Measurements from ENCODE around the gene INPP1. TPM values are rescaled to one million over a fixed set of nuclear protein-coding genes. Genes with fewer than 3 reads are reported as not detected.

Gene INPP1
- total RNA-seq, 1 donor from 2014 or later: 6.5 TPM

- no peak overlapping the region for H3K4me3 ChIP-seq (ENCODE audit: low read depth, low read length)
- TF ChIP-seq, protein P1, sequence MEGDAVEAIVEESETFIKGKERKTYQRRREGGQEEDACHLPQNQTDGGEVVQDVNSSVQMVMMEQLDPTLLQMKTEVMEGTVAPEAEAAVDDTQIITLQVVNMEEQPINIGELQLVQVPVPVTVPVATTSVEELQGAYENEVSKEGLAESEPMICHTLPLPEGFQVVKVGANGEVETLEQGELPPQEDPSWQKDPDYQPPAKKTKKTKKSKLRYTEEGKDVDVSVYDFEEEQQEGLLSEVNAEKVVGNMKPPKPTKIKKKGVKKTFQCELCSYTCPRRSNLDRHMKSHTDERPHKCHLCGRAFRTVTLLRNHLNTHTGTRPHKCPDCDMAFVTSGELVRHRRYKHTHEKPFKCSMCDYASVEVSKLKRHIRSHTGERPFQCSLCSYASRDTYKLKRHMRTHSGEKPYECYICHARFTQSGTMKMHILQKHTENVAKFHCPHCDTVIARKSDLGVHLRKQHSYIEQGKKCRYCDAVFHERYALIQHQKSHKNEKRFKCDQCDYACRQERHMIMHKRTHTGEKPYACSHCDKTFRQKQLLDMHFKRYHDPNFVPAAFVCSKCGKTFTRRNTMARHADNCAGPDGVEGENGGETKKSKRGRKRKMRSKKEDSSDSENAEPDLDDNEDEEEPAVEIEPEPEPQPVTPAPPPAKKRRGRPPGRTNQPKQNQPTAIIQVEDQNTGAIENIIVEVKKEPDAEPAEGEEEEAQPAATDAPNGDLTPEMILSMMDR (conservative IDR thresholded peaks at IDR 0.05; ENCODE audit: low read depth, low read length): no peak
- DNase-seq (ENCODE audit: low read depth): no peak
Observed at GRCh38 chr2:190396271-190396670, 52.9 kb downstream of the INPP1 start.

- TF ChIP-seq, protein P1 (conservative IDR thresholded peaks at IDR 0.05; ENCODE audit: low read depth, low read length): no peak
- no peak for DNase-seq (ENCODE audit: low read depth)
- no peak overlapping the region for H3K4me3 ChIP-seq (ENCODE audit: low read depth, low read length)
Observed at GRCh38 chr2:190402986-190403603, 59.7 kb downstream of the INPP1 start.

DNA sequence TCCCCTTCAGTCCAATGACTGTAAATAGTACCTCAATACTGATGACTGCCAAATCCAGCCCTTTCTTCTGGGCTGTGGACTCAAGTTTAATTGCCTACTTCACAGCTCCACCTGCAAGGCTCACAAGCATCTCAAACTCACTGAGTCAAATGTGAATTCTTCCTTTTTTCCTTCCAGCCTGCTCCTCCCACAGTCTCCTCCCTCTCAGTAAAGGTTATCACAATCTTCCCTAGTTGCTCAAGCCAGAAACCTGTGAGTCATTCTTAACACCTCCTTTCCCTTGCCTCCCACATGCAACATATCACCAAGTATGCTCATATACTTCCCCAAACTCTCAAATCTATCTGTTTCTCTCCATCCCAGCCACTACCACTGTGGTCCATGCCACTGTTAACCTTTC, 61.1 kb downstream of the INPP1 start:
- TF ChIP-seq, protein P1 (conservative IDR thresholded peaks at IDR 0.05; ENCODE audit: low read depth, low read length): no peak
- DNase-seq (ENCODE audit: low read depth): peak; percentile 18
- no peak overlapping the region for H3K4me3 ChIP-seq (ENCODE audit: low read depth, low read length)

- no peak overlapping the region for H3K4me3 ChIP-seq (ENCODE audit: low read depth, low read length)
- TF ChIP-seq, protein P1 (conservative IDR thresholded peaks at IDR 0.05; ENCODE audit: low read depth, low read length): no peak
- no peak for DNase-seq (ENCODE audit: low read depth)
Observed at GRCh38 chr2:190405070-190405469, 61.7 kb downstream of the INPP1 start.

GRCh38 chr2:190405995-190406394, 62.6 kb downstream of the INPP1 start:
- DNase-seq (ENCODE audit: low read depth): no peak
- TF ChIP-seq, protein P1 (conservative IDR thresholded peaks at IDR 0.05; ENCODE audit: low read depth, low read length): no peak
- no peak overlapping the region for H3K4me3 ChIP-seq (ENCODE audit: low read depth, low read length)

- H3K4me3 ChIP-seq (ENCODE audit: low read depth, low read length): no peak overlapping the region
- no peak for DNase-seq (ENCODE audit: low read depth)
- TF ChIP-seq, protein P1 (conservative IDR thresholded peaks at IDR 0.05; ENCODE audit: low read depth, low read length): no peak
Observed at GRCh38 chr2:190406805-190407204, 63.4 kb downstream of the INPP1 start.

DNA sequence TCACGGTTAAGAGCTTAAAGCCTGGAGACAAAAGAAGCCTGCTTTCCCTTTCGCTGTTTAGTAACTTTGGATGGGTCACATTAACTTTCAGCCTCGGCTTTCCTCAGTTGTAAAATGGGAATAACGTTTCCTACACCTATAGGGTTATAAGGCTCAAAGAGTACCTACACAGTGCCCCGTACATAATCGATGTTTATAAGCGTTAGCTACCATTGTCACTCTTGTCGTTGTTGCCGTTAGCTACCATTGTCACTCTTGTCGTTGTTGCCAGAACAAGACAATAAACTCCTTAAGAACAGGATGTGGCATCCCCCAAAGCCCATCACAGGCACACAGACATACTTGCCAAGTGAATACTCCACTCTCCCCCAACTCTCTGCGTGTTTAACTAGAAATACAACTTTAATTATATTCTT, 63.9 kb downstream of the INPP1 start:
- H3K4me3 ChIP-seq (ENCODE audit: low read depth, low read length): peak overlapping the region; percentile 77
- TF ChIP-seq, protein P1 (conservative IDR thresholded peaks at IDR 0.05; ENCODE audit: low read depth, low read length): no peak
- DNase-seq (ENCODE audit: low read depth): no peak
